Activated naive CD4-positive, alpha-beta T cell treated with anti-CD3 and anti-CD28 coated beads, Interleukin-2, amount 10 ng/mL, durations not matched to agents 7 days and 5 days (primary cell): ENCODE data around the gene FAU.

Experiments
- CTCF ChIA-PET: fragments of 350-600 bp; sonication (Branson Sonifier 250); formaldehyde crosslinking; loops from one replicate; lab custom pipeline; 2021; ENCODE audit warnings: antibody characterized with exemption; lab: Charles Lee
- DNase-seq: peaks from one replicate; pipeline ENCODE4 v3.0.0-alpha.2; 2020
- H3K27ac Mint-ChIP-seq: one replicate; pipeline ENCODE4 v1.8.0; 2021; ENCODE audit warnings: mild to moderate bottlenecking, moderate library complexity, mixed read lengths
- H3K27me3 Mint-ChIP-seq: one replicate; pipeline ENCODE4 v1.8.0; 2021; ENCODE audit warnings: mild to moderate bottlenecking, mixed read lengths
- H3K36me3 Mint-ChIP-seq: one replicate; pipeline ENCODE4 v1.8.0; 2021; ENCODE audit warnings: mixed read lengths
- H3K4me1 Mint-ChIP-seq: one replicate; pipeline ENCODE4 v1.8.0; 2021; ENCODE audit warnings: mixed read lengths
- H3K4me3 Mint-ChIP-seq: one replicate; pipeline ENCODE4 v1.8.0; 2021; ENCODE audit warnings: mild to moderate bottlenecking, moderate library complexity, mixed read lengths
- H3K9me3 Mint-ChIP-seq: one replicate; pipeline ENCODE4 v1.8.0; 2021; ENCODE audit warnings: mixed read lengths

FAU gene

DNA sequence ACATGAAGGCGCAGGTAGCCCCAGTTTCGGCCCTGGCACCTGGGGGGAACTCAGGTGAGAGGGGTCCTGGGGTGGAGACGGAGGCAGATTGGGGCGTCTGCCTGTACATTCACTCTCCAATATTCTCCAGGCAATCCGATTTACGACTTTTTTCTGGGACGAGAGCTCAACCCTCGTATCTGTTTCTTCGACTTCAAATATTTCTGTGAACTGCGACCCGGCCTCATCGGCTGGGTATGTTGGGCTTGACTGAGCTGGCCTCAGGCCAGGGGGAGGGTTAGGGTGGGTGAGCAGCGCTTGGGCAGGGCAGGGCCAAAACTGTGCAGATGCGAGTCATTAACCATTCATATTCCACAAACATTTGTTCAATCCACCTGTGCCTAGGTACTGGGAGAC, 8.6 kb downstream of the FAU start:
- peaks cover 25% of the 10 kb centered on the region for H3K36me3 Mint-ChIP-seq
- H3K27me3 Mint-ChIP-seq: peaks cover 4% of the 10 kb centered on the region
- peaks cover 58% of the 10 kb centered on the region for H3K4me1 Mint-ChIP-seq
- H3K9me3 Mint-ChIP-seq: no peaks in the 10 kb centered on the region
- DNase-seq: no peak
- CTCF ChIA-PET: interaction anchor here (0.6 to 8.7 kb wide), 10 partner anchors 7 to 355 kb away, joined by 3 to 60 read pairs (median 4); partner anchors contain the start of genes CDCA5, FAU, MRPL49 and SAC3D1
- H3K4me3 Mint-ChIP-seq: peak overlapping the region; percentile 87
- peak overlapping the region; percentile 92 for H3K27ac Mint-ChIP-seq

DNA sequence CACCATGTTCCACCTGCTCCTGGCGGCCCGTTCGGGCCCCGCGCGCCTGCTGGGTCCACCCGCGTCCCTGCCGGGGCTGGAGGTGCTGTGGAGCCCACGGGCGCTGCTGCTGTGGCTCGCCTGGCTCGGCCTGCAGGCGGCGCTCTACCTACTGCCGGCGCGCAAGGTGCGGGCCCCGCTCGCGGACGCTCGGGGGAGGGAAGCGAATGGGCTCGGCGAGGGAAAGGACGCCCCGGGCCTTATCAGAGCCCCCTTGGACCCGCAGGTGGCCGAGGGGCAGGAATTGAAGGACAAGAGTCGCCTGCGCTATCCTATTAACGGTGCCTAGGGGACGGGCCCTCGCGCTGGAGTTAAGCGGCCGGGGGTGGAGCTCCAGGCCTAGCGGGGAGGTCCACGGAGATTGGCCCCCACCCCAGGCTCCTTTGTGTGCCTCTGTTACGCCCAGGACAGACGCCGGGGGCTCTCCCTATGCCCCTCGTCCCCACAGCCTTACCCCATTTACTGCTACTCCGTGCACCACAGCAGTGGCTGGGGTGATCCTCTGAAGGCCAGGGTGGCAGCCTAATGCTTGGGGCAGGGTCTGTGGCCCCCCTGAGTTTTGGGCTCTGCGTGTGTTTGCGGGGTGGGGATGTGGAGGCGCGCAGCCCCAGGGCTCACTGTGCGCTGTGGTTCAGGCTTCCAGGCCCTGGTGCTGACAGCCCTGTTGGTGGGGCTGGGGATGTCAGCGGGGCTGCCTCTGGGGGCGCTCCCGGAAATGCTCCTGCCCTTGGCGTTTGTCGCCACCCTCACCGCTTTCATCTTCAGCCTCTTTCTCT, 9.2 kb downstream of the FAU start:
- H3K4me3 Mint-ChIP-seq: peak overlapping the region; percentile 87
- H3K27ac Mint-ChIP-seq: peak overlapping the region; percentile 92
- CTCF ChIA-PET: interaction anchor here (0.6 to 8.7 kb wide), 13 partner anchors 8 to 266 kb away, joined by 3 to 60 read pairs (median 6); partner anchors contain the start of genes ARL2, CAPN1, CDCA5 and FAU
- peaks cover 21% of the 10 kb centered on the region for H3K36me3 Mint-ChIP-seq
- DNase-seq: peak; percentile 85
- peaks cover 4% of the 10 kb centered on the region for H3K27me3 Mint-ChIP-seq
- peaks cover 54% of the 10 kb centered on the region for H3K4me1 Mint-ChIP-seq
- no peaks in the 10 kb centered on the region for H3K9me3 Mint-ChIP-seq

DNA sequence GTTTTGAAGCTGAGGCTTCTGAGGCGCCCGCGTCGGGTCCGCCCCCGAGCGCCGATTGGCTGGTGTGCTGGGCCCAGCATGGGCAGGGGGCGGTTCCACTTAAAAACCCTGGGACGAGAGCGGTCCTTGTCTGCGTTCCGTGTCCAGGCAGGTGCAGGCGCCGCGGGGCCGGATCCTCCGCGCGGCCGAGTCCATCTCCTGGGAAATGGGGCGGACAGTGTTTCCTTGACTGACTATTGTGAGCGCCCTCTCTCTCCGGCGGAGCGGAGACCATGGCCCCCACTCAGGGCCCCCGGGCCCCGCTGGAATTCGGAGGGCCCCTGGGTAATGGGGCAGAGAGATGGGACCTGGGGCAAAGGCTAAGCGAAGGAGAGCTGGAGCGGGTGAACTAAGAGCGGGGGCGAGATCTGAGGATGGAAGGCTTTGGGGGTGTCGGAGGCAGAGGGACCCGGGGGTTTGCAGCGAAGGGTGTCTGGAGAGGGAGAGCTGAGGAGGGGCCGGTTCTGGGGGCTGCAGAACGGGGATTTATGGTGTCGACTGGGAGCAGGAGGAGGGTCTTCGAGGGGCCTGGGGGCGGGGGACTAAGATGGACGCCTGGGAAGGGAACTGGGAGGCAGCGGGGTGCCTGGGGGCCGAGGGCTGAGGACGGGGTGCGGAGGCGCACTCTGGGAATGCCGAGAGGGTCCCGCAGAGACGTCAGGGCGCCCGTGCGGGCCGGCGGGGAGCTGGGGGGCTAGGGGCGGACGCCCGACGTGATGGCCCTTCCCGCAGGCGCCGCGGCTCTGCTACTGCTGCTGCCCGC, 10.0 kb downstream of the FAU start, which contains the start of gene TM7SF2:
Gene TM7SF2 (plus strand): TSS at position 129 of the 802 bp plus-strand sequence. CDS start 144 bp downstream, at position 273.
- H3K4me1 Mint-ChIP-seq: peaks cover 53% of the 10 kb centered on the region
- H3K27ac Mint-ChIP-seq: peak within 1 kb of the TSS; percentile 92

GRCh38 chr11:65111159-65111743, 10.7 kb downstream of the FAU start:
- Mint-ChIP-seq H3K36me3 (peaks cover 21% of the 10 kb centered on the region), H3K27ac (peak overlapping the region; percentile 92), H3K9me3 (no peaks in the 10 kb centered on the region), H3K4me1 (peaks cover 47% of the 10 kb centered on the region), H3K4me3 (peak overlapping the region; percentile 87), H3K27me3 (peaks cover 4% of the 10 kb centered on the region)
- no peak for DNase-seq
- CTCF ChIA-PET: interaction anchor here (0.7 to 8.7 kb wide), 19 partner anchors 9 to 264 kb away, joined by 3 to 60 read pairs (median 6); partner anchors contain the start of genes ARL2, CAPN1, CDCA5 and FAU

More for the DNA sequence above, 10.0 kb downstream of the FAU start, which contains the start of gene TM7SF2:
- CTCF ChIA-PET: interaction anchor here (0.6 to 8.7 kb wide), 13 partner anchors 8 to 265 kb away, joined by 3 to 60 read pairs (median 6); partner anchors contain the start of genes ARL2, CAPN1, CDCA5 and FAU
- Mint-ChIP-seq H3K36me3 (peaks cover 21% of the 10 kb centered on the region), H3K27me3 (peaks cover 4% of the 10 kb centered on the region), H3K9me3 (no peaks in the 10 kb centered on the region), H3K4me3 (peak within 1 kb of the TSS; percentile 87)
- peak; percentile 98 for DNase-seq

DNA sequence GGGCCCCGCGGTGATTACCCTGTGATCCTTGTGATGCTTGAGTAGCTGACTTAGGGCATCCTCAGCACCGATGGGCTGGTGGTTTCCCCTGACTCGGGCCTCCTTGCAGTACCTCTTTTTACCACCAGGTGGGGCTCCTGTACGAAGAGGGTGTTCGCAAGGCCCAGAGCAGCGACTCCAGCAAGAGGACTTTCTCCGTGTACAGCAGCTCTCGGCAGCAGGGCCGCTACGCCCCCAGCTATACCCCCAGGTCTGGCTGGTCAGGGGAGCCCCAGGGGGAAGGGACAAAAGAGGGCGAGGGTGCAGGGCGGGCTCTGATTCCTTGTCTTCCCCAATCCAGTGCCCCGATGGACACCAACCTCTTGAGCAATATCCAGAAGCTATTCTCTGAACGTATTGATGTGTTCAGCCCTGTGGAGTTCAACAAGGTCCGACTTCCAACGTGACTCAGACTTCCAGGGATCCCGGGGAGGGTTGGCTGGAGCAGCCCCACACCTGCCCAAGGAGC, 11.5 kb downstream of the FAU start:
- Mint-ChIP-seq H3K27me3 (peaks cover 4% of the 10 kb centered on the region), H3K4me3 (no peak overlapping the region), H3K36me3 (peaks cover 29% of the 10 kb centered on the region), H3K4me1 (peaks cover 41% of the 10 kb centered on the region), H3K9me3 (no peaks in the 10 kb centered on the region), H3K27ac (peak overlapping the region; percentile 82)
- CTCF ChIA-PET: interaction anchor here (0.7 to 8.7 kb wide), 24 partner anchors 9 to 949 kb away, joined by 3 to 60 read pairs (median 4); partner anchors contain the start of genes CAPN1, CDCA5, FAU and MRPL49
- peak; percentile 97 for DNase-seq

DNA sequence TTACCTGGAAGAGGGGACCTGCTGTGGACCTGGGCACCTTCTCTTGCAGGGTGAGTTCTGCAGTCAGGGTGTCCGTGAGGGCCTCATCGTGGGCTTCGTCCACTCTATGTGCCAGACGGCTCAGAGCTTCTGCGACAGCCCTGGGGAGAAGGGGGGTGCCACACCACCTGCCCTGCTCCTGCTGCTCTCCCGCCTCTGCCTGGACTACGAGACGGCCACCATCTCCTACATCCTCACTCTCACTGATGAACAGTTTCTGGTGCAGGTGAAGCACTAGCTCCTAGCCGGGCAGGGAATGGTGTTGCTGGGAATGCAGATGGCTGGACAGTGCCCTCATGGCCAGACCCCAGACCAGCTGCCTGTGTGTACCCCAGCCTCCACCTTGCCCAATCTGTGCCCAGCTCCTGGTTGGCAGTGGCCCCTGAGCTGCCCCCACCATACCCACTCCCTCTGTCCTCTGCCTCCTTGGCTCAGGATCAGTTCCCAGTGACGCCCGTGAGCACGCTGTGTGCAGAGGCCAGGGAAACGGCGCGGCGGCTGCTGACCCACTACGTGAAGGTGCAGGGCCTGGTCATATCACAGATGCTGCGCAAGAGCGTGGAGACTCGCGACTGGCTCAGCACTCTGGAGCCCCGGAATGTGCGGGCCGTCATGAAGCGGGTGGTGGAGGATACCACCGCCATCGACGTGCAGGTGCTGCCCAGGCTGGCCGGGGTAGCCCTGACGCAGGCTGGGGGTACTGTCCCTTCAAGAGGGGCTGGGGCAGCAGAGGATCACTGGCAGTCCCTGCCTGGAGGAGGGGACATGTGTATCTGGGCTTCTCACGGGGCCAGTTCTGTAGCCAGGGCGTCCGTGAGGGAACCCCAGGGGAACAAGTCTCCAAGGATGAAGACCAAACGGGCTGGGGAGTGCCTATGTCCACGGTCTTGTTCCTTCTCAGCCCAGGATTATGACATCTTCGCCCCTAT, 12.4 kb downstream of the FAU start:
- Mint-ChIP-seq H3K4me3 (no peak overlapping the region), H3K4me1 (peaks cover 47% of the 10 kb centered on the region), H3K27me3 (peaks cover 4% of the 10 kb centered on the region), H3K36me3 (peaks cover 33% of the 10 kb centered on the region), H3K9me3 (no peaks in the 10 kb centered on the region), H3K27ac (no peak overlapping the region)
- CTCF ChIA-PET: interaction anchor here (0.6 to 8.7 kb wide), 21 partner anchors 8 to 950 kb away, joined by 3 to 60 read pairs (median 5); partner anchors contain the start of genes CAPN1, CDCA5, FAU and MRPL49
- no peak for DNase-seq

- H3K9me3 Mint-ChIP-seq: no peaks in the 10 kb centered on the region
- H3K36me3 Mint-ChIP-seq: peaks cover 31% of the 10 kb centered on the region
- H3K27ac Mint-ChIP-seq: no peak overlapping the region
- peaks cover 4% of the 10 kb centered on the region for H3K27me3 Mint-ChIP-seq
- no peak for DNase-seq
- CTCF ChIA-PET: interaction anchor here (0.5 to 8.7 kb wide), 5 partner anchors 9 to 401 kb away, joined by 3 to 60 read pairs (median 3); partner anchors contain the start of genes VPS51 and ZNHIT2
- H3K4me3 Mint-ChIP-seq: no peak overlapping the region
- peaks cover 40% of the 10 kb centered on the region for H3K4me1 Mint-ChIP-seq
These were observed 13.3 kb downstream of the FAU start for GRCh38 chr11:65108469-65109123.

GRCh38 chr11:65107751-65108468, 14.0 kb downstream of the FAU start:
- DNase-seq: no peak
- peaks cover 33% of the 10 kb centered on the region for H3K4me1 Mint-ChIP-seq
- CTCF ChIA-PET: interaction anchor here (1.0 to 8.7 kb wide), 3 partner anchors 9 to 12 kb away, joined by 3 to 60 read pairs (median 4); partner anchors contain the start of genes VPS51 and ZNHIT2
- H3K27ac Mint-ChIP-seq: no peak overlapping the region
- H3K36me3 Mint-ChIP-seq: peaks cover 29% of the 10 kb centered on the region
- H3K4me3 Mint-ChIP-seq: no peak overlapping the region
- peaks cover 4% of the 10 kb centered on the region for H3K27me3 Mint-ChIP-seq
- H3K9me3 Mint-ChIP-seq: no peaks in the 10 kb centered on the region

GRCh38 chr11:65107078-65107477, 14.9 kb downstream of the FAU start:
- no peaks in the 10 kb centered on the region for H3K9me3 Mint-ChIP-seq
- H3K36me3 Mint-ChIP-seq: peaks cover 30% of the 10 kb centered on the region
- CTCF ChIA-PET: interaction anchor here (8.7 kb wide), 1 partner anchor 9 kb away, joined by 60 read pairs; the partner anchor contains the start of gene VPS51
- peaks cover 4% of the 10 kb centered on the region for H3K27me3 Mint-ChIP-seq
- no peak for DNase-seq
- peaks cover 33% of the 10 kb centered on the region for H3K4me1 Mint-ChIP-seq
- H3K4me3 Mint-ChIP-seq: no peak overlapping the region
- peak overlapping the region; percentile 50 for H3K27ac Mint-ChIP-seq

DNA sequence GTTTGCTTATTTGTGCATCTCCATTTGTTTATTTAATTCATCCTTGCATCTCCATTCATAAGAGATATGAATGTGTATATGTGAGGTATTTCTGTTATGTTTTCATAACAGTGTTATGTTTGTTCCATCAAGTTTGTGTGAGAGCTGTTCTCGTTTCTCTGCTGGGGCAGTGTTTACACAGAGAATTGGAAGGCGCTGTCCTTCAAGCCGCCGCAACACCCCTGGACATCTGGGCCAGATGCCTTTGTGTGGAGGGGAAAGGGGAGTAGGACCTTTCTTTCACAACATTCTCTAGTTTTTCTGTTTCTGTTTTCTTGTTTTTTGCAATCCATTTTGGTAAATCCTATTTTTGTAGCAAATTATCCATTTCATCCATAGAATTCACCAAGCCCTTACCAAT, 17.3 kb downstream of the FAU start:
- Mint-ChIP-seq H3K4me1 (peaks cover 12% of the 10 kb centered on the region), H3K9me3 (no peaks in the 10 kb centered on the region), H3K27ac (no peak overlapping the region), H3K36me3 (peaks cover 25% of the 10 kb centered on the region), H3K4me3 (no peak overlapping the region), H3K27me3 (no peaks in the 10 kb centered on the region)
- CTCF ChIA-PET: interaction anchor here (1.1 to 1.5 kb wide), 2 partner anchors 91 to 102 kb away, joined by 3 read pairs; partner anchors contain the start of gene ARL2
- no peak for DNase-seq

GRCh38 chr11:65103476-65103875, 18.5 kb downstream of the FAU start:
- H3K27me3 Mint-ChIP-seq: no peaks in the 10 kb centered on the region
- no peak for DNase-seq
- peaks cover 17% of the 10 kb centered on the region for H3K4me1 Mint-ChIP-seq
- no peaks in the 10 kb centered on the region for H3K9me3 Mint-ChIP-seq
- H3K27ac Mint-ChIP-seq: no peak overlapping the region
- peaks cover 23% of the 10 kb centered on the region for H3K36me3 Mint-ChIP-seq
- H3K4me3 Mint-ChIP-seq: no peak overlapping the region
- CTCF ChIA-PET: interaction anchor here (1.2 to 1.5 kb wide), 2 partner anchors 9 to 90 kb away, joined by 3 read pairs; partner anchors contain the start of gene ARL2
